Psoas muscle (tissue), 8 donors: ENCODE results near the gene MAP3K19. TPM values are rescaled to one million over a fixed set of nuclear protein-coding genes. Genes with fewer than 3 reads are reported as not detected.

Experiments used
- ATAC-seq, 4 donors: fragments of 200-7000 bp; cut with Tn5 transposase; one replicate each; pipeline ENCODE4 v1.9.1; 2020; ENCODE audit warnings: moderate library complexity in 3 of 4, mild to moderate bottlenecking in 2 of 4
- DNase-seq, 2 donors: peaks; one replicate each; pipeline ENCODE4 v3.0.0-alpha.2; 2020
- H3K27ac ChIP-seq: fragments of 200-600 bp; one replicate; pipeline ENCODE4 v1.8.0; 2022
- H3K27me3 ChIP-seq, 3 donors: fragments of 200-600 bp in 1 of 3; one replicate each; pipeline versions ENCODE4 v1.6.1 to v1.8.0; 2013 to 2022; ENCODE audit warnings: low read length in 2 of 3, mild to moderate bottlenecking in 2 of 3, moderate library complexity in 1 of 3; ENCODE audit not compliant: insufficient read depth in 3 of 3
- H3K36me3 ChIP-seq, 2 donors: fragments of 200-600 bp in 1 of 2; one replicate each; pipeline versions ENCODE4 v1.6.1 to v1.8.0; 2013 to 2022; ENCODE audit warnings: low read depth in 1 of 2, mild to moderate bottlenecking in 1 of 2, moderate library complexity in 1 of 2; ENCODE audit not compliant: insufficient read depth in 1 of 2
- H3K4me1 ChIP-seq: fragments of 200-600 bp; one replicate; pipeline ENCODE4 v1.8.0; 2022
- H3K4me3 ChIP-seq: fragments of 200-600 bp; one replicate; pipeline ENCODE4 v1.8.0; 2022; ENCODE audit warnings: mild to moderate bottlenecking
- H3K9me3 ChIP-seq: fragments of 200-600 bp; one replicate; pipeline ENCODE4 v1.8.0; 2022
- CTCF ChIP-seq: fragments of 200-600 bp; IDR thresholded peaks from one replicate; pipeline ENCODE4 v1.8.0; 2022; ENCODE audit warnings: antibody characterized with exemption
- WGBS, 3 donors: extraction: QIAGEN DNeasy Blood & Tissue Kit; methylation state at CpG; one replicate each; pipeline versions ENCODE4 v1.1.6 to v1.1.7; 2013; 5-methylcytosine and 5-hydroxymethylcytosine counted together
- intact Hi-C, 2 donors: fragments of 100-400 bp; cut with DNase I; formaldehyde crosslinking; loops; one replicate each; pipeline versions ENCODE4 v1.11.0 to v1.14.2; 2022
- polyA plus RNA-seq, 3 donors: library from polyadenylated mRNA; stranded (reverse); fragments of 200-250 nt; gene quantifications; one replicate each; pipeline ENCODE4 v1.2.3, GENCODE V29; 2013
- total RNA-seq, 4 donors: library from RNA; stranded (reverse); fragmentation: NEBNext Ultra II Directional in 2 of 4; extraction: Animal tissue kit (Norgen Biotek cat#: 25700) in 2 of 4; gene quantifications; one replicate each; pipeline versions ENCODE4 v1.2.1 to v1.2.4, GENCODE V29; 2021 to 2023
- donor health status: healthy with polysubstance abuse.
- donor health status: DM: no; HTN: no; CAD: no; lungs with moderate emphysema.
- donor health status: Bipolar disorder and iron deficiency.
- donor health status: healthy.
- donor health status: DM: yes; HTN: yes; CAD: no.
- donor health status: DM: no; HTN: no; CAD: no.
- donor health status: DM: no; HTN: no; CAD: no.
- donor health status: DM: yes; HTN: yes; CAD: no.

The MAP3K19 gene
- total and polyA plus RNA-seq, 7 donors: not detected

GRCh38 chr2:134934150-134934549 is 113.1 kb downstream of the MAP3K19 start:
- H3K4me1 ChIP-seq: peaks cover 38% of the 10 kb centered on the region

GRCh38 chr2:134933732-134934131 is 113.5 kb downstream of the MAP3K19 start:
- no peak for TF ChIP-seq CTCF
- DNase-seq: no peak
- WGBS, 3 donors: 85 to 96% (median 95%) methylated on average over 1 of the region's 1 CpG
- Histone ChIP-seq H3K36me3 (peaks cover 0 to 21% of the 10 kb centered on the region in 2 donors), H3K9me3 (no peaks in the 10 kb centered on the region), H3K27me3 (no peaks in the 10 kb centered on the region), H3K4me3 (no peak overlapping the region), H3K4me1 (peaks cover 38% of the 10 kb centered on the region), H3K27ac (no peak overlapping the region)
- ATAC-seq: no peak
- intact Hi-C loops: no loop called here

More at GRCh38 chr2:134934150-134934549, 113.1 kb downstream of the MAP3K19 start:
- no peaks in the 10 kb centered on the region for H3K27me3 ChIP-seq
- DNase-seq (no peak), ATAC-seq (no peak)
- H3K4me3 ChIP-seq: no peak overlapping the region
- H3K27ac ChIP-seq: no peak overlapping the region
- 55 to 64% (median 61%) methylated on average over 2 of the region's 2 CpGs for WGBS, 3 donors
- H3K9me3 ChIP-seq: no peaks in the 10 kb centered on the region
- intact Hi-C loops: no loop called here
- peaks cover 0 to 25% of the 10 kb centered on the region in 2 donors for H3K36me3 ChIP-seq
- TF ChIP-seq CTCF: no peak

- Histone ChIP-seq H3K9me3 (no peaks in the 10 kb centered on the region), H3K27me3 (no peaks in the 10 kb centered on the region), H3K27ac (no peak overlapping the region), H3K4me1 (peaks cover 38% of the 10 kb centered on the region), H3K36me3 (peaks cover 0 to 14% of the 10 kb centered on the region in 2 donors), H3K4me3 (no peak overlapping the region)
- ATAC-seq: peak in 1 of 4 donors; percentile 36
- no peak for TF ChIP-seq CTCF
- WGBS, 3 donors: 81 to 96% (median 83%) methylated on average over 3 of the region's 3 CpGs
- intact Hi-C loops: no loop called here
- DNase-seq: no peak
These were observed 114.3 kb downstream of the MAP3K19 start for GRCh38 chr2:134932864-134933526.

GRCh38 chr2:134927195-134927594 is 120.1 kb downstream of the MAP3K19 start:
- DNase-seq: no peak
- intact Hi-C loops: no loop called here
- ATAC-seq: peak; percentile 69 to 88 (median 84)
- peaks cover 0 to 9% of the 10 kb centered on the region in 2 donors for H3K36me3 ChIP-seq
- H3K9me3 ChIP-seq: no peaks in the 10 kb centered on the region
- no peak for TF ChIP-seq CTCF
- no peak overlapping the region for H3K27ac ChIP-seq
- H3K4me1 ChIP-seq: peaks cover 60% of the 10 kb centered on the region
- H3K27me3 ChIP-seq: no peaks in the 10 kb centered on the region
- WGBS, 3 donors: 71 to 90% (median 75%) methylated on average over 3 of the region's 3 CpGs
- peak overlapping the region; percentile 25 for H3K4me3 ChIP-seq
